GM21825 (cell line): ENCODE results near the gene RAD51B.

Source experiments
- ATAC-seq: cut with Tn5 transposase; IDR thresholded peaks from one replicate; pipeline ENCODE4 v1.9.1; 2021; ENCODE audit warnings: mild to moderate bottlenecking, moderate library complexity; ENCODE audit not compliant: unreplicated experiment

RAD51B gene

GRCh38 chr14:68312884-68313610, 493.5 kb downstream of the RAD51B start:
- peak; percentile 77 for ATAC-seq

GRCh38 chr14:68314642-68315041, 495.1 kb downstream of the RAD51B start:
- ATAC-seq = no peak

DNA sequence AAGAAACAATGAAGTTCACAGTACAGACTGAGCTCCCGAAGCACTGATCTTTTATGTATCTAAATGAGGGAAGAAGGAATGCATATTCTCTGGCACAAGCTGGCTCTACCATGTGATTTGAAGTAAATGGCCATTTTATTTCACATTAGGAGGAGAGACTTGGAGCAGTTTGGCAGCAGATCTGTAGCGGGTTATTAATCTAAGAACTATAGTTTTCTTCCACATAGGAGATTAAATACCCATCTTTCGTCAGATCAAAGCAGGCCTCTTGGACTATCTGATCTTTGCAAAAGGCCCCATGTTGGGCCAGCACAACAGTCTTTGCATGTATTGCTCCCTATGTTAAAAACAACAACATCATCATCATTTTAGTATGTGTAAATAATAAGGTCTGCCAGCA, 495.5 kb downstream of the RAD51B start:
- ATAC-seq = no peak

DNA sequence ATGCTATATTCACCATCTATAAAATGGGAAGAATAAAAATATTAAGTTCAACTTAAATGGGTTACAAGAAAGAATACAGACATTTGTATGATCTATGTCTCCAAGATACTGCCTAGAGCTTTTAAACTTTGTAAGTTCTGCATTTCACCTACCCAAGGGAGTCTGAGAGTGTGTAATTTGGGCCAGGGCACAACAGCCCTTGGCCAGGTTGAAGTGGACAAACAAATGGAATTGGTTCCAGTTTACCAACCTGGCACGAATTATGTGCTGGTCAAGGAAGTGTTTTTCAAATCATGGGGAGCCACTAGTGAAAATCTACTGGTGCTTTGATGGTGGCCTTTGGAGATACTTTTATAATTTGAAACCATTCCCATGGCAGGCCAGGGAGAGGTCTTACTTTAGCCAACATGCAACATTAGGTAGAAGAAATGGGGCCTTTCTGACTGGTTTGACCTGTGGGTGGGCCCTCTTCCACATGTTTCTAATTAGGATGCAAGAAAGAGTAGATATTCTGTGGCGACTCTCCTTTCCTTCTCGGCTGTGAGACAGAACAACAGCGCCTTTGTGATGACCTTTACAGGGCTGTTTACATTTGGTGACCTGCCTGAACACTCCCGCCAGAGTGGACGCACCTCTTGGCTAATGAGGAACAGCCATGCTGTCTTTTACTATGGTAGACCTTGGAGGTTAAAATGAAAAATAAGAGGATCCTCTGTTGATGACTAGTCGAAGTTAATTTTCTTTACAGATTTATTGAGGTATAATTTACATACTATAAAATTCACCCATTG, 496.7 kb downstream of the RAD51B start:
- ATAC-seq = no peak

- ATAC-seq = no peak
These were observed 497.7 kb downstream of the RAD51B start for GRCh38 chr14:68317239-68317638.

GRCh38 chr14:68318828-68319227, 499.2 kb downstream of the RAD51B start:
- ATAC-seq = no peak

DNA sequence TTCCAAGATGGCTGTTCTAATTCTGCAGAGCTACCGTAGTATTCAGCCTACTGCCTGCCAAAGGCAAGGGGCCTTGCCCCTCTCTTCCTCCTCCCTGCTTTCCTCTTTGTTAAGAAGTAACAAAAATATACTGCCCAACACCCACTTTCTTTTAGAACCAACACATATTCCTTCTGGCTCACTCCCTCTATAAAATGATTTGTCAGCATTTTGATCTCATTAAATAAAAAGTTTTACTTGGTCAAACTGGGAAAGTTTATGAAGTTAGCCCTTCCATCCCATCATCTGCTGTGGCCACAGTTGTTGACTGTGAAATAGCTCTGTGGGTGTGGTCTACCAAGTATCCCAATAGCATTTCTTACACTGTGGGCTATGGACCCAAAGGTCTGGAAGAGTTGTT, 500.9 kb downstream of the RAD51B start:
- ATAC-seq = no peak

DNA sequence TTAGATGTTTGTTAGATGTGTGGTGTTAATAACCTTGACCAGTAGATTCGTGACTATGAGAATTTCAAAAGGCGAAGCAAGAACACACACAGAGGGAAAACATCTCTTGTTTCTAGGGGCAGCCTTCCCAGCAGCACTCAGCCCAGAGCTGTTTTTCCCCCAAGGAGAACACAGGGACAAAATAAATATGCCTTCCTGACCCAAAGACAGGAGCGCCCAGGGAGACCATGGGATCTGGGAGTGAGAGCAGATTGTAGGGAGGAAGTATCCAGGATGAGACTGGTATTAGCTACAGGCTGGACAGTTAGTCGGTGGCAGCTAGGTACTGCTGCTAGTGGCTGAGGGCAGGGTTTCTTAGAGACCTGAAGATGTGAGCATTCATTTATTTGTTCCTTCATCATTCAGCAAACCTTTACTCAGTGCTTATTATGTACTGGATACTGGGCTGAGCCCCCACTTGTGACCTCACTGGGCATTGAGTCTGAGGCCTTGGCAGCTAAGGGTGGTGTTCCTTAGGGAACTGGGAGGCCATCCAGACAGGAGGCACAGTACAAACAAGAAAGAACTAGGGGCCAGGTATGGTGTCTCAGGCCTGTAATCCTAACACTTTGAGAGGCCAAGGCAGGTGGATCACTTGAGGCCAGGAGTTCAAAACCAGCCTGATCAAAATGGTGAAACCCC, 503.5 kb downstream of the RAD51B start:
- ATAC-seq = no peak

DNA sequence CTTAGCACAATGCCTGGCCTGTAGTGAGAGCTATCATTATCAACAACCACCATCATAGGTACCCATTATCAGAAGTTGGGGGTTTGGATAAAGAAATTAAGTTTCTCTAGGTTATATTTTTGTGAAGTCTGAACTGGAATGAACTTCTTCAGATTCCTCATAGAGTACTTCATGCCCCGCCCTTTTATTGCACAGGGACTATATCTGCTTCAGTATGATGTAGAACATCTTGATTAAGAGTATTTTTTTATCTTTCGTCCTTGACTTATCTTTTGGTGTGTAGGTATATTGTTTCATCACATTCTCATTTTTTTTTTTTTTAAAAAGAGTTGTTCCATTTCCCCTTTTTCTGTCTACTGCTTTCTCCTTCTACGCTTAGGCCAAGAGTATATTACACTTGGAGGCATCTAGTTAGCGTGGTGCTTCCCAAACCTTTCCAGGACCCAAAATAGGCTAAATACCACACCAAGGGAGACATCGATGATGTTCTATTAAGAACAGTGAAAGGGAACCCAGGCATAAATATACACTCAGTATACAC, 505.8 kb downstream of the RAD51B start:
- ATAC-seq = no peak

DNA sequence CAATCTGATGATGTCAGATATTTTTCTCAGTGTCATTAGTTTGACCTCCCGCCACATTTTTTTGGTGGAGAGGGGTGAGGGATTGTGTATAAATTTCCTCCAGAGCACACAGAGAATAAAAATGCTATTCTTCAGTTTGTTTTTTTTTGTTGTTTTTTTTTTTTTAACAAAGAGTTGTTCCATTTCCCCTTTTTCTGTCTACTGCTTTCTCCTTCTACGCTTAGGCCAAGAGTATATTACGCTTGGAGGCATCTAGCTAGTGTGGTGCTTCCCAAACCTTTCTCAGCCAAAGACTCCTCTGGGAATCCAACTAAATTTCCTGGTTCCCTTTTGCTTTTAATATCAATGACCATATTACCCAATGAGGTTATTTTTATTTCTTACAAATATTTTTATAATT, 507.7 kb downstream of the RAD51B start:
- ATAC-seq = no peak

- no peak for ATAC-seq
These were observed 508.9 kb downstream of the RAD51B start for GRCh38 chr14:68328509-68328908.

DNA sequence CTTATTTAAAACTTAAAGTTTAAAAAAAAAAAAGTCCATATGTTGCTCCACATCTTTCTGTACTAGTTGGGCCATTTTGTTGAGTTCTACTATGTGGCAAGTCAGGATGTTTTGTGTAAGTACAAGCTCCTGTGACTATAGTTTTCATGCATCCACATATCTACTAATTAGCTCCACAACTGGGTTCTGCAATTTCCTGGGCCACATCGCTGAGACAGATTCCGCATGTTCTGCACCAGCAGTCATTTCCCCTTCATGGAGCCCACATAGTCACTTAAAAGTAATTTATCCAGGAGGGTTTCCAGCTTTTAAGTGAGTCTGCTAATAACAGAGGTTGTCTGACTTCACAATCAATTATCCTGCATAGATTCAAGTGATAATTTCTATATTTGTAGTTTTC, 511.8 kb downstream of the RAD51B start:
- no peak for ATAC-seq

- ATAC-seq = no peak
These were observed 512.4 kb downstream of the RAD51B start for GRCh38 chr14:68331991-68332390.

GRCh38 chr14:68333262-68333661, 513.7 kb downstream of the RAD51B start:
- ATAC-seq = no peak

DNA sequence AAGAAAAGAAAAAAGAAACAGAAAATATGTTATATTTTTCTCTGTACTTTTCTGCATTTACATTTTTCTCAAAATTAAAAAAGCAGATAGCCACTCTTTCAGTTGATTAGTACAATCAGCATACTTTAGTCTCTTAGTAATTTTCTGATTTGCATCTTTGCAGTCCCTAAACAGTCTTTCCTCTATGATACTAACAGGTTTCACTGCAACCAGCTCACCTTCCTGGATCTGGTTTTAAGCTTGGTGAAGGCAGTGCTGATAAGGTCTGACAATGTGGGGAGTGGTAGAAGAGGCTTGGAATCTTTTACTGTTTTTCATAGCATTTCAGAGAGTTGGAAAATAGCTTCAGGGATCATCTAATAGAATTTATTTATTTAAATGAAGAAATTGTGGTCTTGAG, 515.7 kb downstream of the RAD51B start:
- ATAC-seq = no peak

GRCh38 chr14:68336165-68336564, 516.6 kb downstream of the RAD51B start:
- no peak for ATAC-seq

DNA sequence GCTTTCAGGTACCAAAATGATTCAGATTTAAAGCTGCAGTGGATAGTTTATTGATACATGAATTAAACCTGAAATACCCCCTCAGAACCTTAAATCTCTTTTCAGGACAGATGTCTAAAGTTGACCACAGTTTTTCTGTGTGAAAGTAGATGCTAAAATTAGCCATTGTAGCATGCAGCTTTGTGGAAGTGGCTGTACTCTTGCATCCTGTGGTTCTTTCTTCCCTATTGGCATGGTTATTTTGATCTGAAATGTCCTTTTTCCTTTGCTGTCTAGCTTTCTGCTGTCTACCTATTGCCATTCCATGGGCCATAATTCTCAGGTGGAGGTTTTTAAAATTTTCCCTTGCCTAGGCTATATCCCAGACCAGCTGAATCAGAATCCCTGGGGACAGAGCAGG, 517.7 kb downstream of the RAD51B start:
- ATAC-seq = no peak

DNA sequence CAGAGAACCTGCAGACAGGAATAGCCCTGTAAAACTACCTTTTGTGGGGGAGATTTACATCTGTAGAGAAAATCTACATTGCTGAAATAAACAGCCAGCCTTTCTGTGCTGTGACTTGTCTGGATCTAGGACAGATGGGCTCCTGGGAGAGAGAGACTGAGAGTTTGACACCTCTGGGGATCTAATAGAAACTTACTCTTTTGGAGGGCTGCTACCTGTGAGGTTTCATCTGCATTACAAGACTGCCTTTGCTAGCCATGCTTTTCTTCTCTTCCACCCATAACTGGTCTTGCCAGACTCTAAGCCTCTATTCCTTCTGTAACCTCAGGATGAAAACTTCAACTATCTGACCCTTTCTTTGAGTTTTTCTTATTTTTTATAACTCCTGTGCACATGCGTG, 520.7 kb downstream of the RAD51B start:
- ATAC-seq = no peak

DNA sequence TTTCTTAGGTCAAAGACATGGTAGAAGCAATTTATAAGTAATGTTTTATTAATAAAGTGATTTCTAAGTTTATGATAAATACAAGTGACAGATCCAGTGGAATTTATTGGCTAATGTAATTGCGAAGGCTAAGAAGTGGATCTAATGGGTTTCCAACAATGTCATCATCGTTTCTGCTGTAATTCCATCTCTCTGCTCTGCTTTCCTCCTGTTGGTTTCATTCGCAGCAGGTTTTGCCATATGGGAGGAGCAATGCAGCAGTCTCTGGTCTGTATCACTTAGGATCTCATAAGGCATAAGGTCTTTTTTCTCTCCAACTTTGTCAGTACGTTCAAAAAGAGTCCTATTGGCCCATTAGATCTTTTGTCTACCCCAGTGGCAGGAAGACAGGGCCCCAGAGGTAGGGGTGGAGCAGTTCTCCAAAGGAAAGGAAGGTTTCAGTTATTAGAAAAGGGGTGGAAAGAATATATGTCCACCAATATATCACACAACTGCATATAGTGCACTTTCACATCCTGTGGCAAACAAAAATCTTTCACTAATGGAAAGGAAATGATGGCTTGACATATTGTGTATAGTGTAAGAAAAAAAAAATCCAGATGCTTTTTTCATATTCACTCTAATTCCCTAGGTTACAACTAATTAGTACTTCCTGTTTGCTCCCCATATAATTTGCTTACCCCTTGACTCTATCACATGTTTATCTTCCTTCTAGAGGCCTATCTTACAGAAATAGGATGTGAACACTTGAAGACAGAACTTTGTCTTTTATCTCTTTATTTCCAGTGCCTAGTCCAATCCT, 522.0 kb downstream of the RAD51B start:
- ATAC-seq = peak; percentile 59

GRCh38 chr14:68342216-68342763, 522.7 kb downstream of the RAD51B start:
- ATAC-seq = no peak
